T-cell (primary cell): ENCODE measurements around the gene NFIA. TPM values are rescaled to one million over a fixed set of nuclear protein-coding genes. Genes with fewer than 3 reads are reported as not detected.

Experiments
- ATAC-seq, 4 experiments: fragments of 200-7000 bp in 3 of 4; fragments of 150-1000 bp in 1 of 4; cut with Tn5 transposase; replicated peaks in 1 of 4; 1 replicate in 3 of 4; 2 replicates in 1 of 4; pipeline ENCODE4 v1.10.0; 2021; ENCODE audit warnings: moderate library complexity in 3 of 4, mild to moderate bottlenecking in 2 of 4, moderate number of reproducible peaks in 1 of 4
- CTCF ChIA-PET, 2 donors: fragments of 300-600 bp; sonication (Branson Sonifier 250); formaldehyde crosslinking; loops; one replicate each; lab custom pipeline; 2022; ENCODE audit warnings: antibody characterized with exemption in 2 of 2; lab: Charles Lee
- POLR2A ChIA-PET, 2 donors: fragments of 300-600 bp; sonication (Branson Sonifier 250); formaldehyde crosslinking; loops; one replicate each; lab custom pipeline; 2022; ENCODE audit warnings: antibody characterized with exemption in 2 of 2; lab: Charles Lee
- DNase-seq, 35 experiments: peaks; one replicate each; pipeline versions ENCODE4 v3.0.0 to v3.0.0-alpha.2; 2013 to 2023
- H3K27ac ChIP-seq: one replicate; pipeline ENCODE4 v1.5.1; 2013; ENCODE audit warnings: low read length
- H3K27me3 ChIP-seq, 2 experiments: replicated peaks in 1 of 2; 1 replicate in 1 of 2; 2 replicates in 1 of 2; pipeline versions ENCODE4 v1.6.1 to v1.7.0; 2013; ENCODE audit warnings: low read length in 1 of 2, mixed read lengths in 1 of 2; ENCODE audit not compliant: control insufficient read depth in 2 of 2, insufficient read depth in 2 of 2; ENCODE audit errors: extremely low read depth in 1 of 2
- H3K36me3 ChIP-seq, 2 donors: 1 replicate in 1 of 2; 2 replicates in 1 of 2; pipeline versions ENCODE4 v1.6.1 to v1.7.0; 2013; ENCODE audit warnings: low read length in 1 of 2; ENCODE audit not compliant: control insufficient read depth in 2 of 2, insufficient read depth in 1 of 2; ENCODE audit errors: extremely low read depth in 1 of 2
- H3K4me1 ChIP-seq, 2 experiments: 1 replicate in 1 of 2; 2 replicates in 1 of 2; pipeline versions ENCODE4 v1.6.1 to v1.7.0; 2013; ENCODE audit warnings: low read length in 2 of 2, mixed read lengths in 1 of 2; ENCODE audit not compliant: insufficient read depth in 2 of 2, control insufficient read depth in 1 of 2; ENCODE audit errors: extremely low read depth in 1 of 2
- H3K4me3 ChIP-seq, 2 donors: 1 replicate in 1 of 2; 2 replicates in 1 of 2; pipeline versions ENCODE4 v1.5.1 to v1.7.0; 2013; ENCODE audit warnings: mild to moderate bottlenecking in 2 of 2, low read length in 1 of 2, moderate library complexity in 1 of 2; ENCODE audit not compliant: control insufficient read depth in 1 of 2; ENCODE audit errors: extremely low read depth in 1 of 2
- H3K9me3 ChIP-seq: 2 replicates; pipeline ENCODE4 v1.7.0; 2013
- H3K27ac Mint-ChIP-seq, 2 donors: one replicate each; pipeline ENCODE4 v1.8.0; 2020 to 2021; ENCODE audit warnings: mild to moderate bottlenecking in 2 of 2, mixed read lengths in 2 of 2
- H3K27me3 Mint-ChIP-seq, 2 donors: one replicate each; pipeline ENCODE4 v1.8.0; 2021 to 2022; ENCODE audit warnings: mixed read lengths in 2 of 2
- H3K36me3 Mint-ChIP-seq: one replicate; pipeline ENCODE4 v1.8.0; 2021; ENCODE audit warnings: mixed read lengths
- H3K4me1 Mint-ChIP-seq, 3 donors: one replicate each; pipeline ENCODE4 v1.8.0; 2020 to 2022; ENCODE audit warnings: mixed read lengths in 3 of 3, mild to moderate bottlenecking in 1 of 3
- H3K4me3 Mint-ChIP-seq, 3 donors: one replicate each; pipeline ENCODE4 v1.8.0; 2020 to 2022; ENCODE audit warnings: mild to moderate bottlenecking in 3 of 3, mixed read lengths in 3 of 3, moderate library complexity in 3 of 3
- H3K9me3 Mint-ChIP-seq, 3 donors: one replicate each; pipeline ENCODE4 v1.8.0; 2020 to 2022; ENCODE audit warnings: mixed read lengths in 3 of 3
- WGBS: methylation state at CpG from one replicate; pipeline ENCODE4 v1.1.5; 2013; ENCODE audit warnings: missing lambda C conversion rate; ENCODE audit not compliant: insufficient coverage; 5-methylcytosine and 5-hydroxymethylcytosine counted together
- total RNA-seq, 35 experiments: library from RNA in 6 of 35; stranded (reverse) in 6 of 35; fragments of 120-200 nt in 1 of 35; gene quantifications; one replicate each; pipeline versions ENCODE4 v1.2.1 to v1.2.4 and lab custom pipeline; 2013 to 2026

The NFIA gene
- total RNA-seq, 5 donors from 2014 or later (not counting 1 experiment from before 2014, with no cell fraction given), result 5.1 to 10.1 (median 7.1) TPM

- no peak for DNase-seq
- peaks cover 0 to 5% (median 0%) of the 10 kb centered on the region in 3 donors for H3K4me1 Mint-ChIP-seq
- CTCF ChIA-PET, result no interaction called here
- no peaks in the 10 kb centered on the region for H3K4me1 ChIP-seq
- WGBS, result no CpG with 5 or more reads among the region's 2 CpGs
- H3K27ac Mint-ChIP-seq, result no peak overlapping the region
- H3K9me3 Mint-ChIP-seq, result no peaks in the 10 kb centered on the region
- H3K36me3 ChIP-seq, result no peaks in the 10 kb centered on the region
- H3K9me3 ChIP-seq, result no peaks in the 10 kb centered on the region
- H3K27me3 Mint-ChIP-seq, result no peaks in the 10 kb centered on the region
- POLR2A ChIA-PET, result interaction anchor here in 1 of 2 donors (0.6 to 1.1 kb wide), 2 partner anchors 22 to 324 kb away, joined by 3 to 6 read pairs; no protein-coding TSS in a partner anchor
- no peak overlapping the region for H3K4me3 Mint-ChIP-seq
- no peak overlapping the region for H3K4me3 ChIP-seq
- no peak for ATAC-seq
- no peaks in the 10 kb centered on the region for H3K27me3 ChIP-seq
- H3K36me3 Mint-ChIP-seq, result peaks cover 4% of the 10 kb centered on the region
- no peak overlapping the region for H3K27ac ChIP-seq
Measured at GRCh38 chr1:61100578-61100977, 18.2 kb downstream of the NFIA start.

DNA sequence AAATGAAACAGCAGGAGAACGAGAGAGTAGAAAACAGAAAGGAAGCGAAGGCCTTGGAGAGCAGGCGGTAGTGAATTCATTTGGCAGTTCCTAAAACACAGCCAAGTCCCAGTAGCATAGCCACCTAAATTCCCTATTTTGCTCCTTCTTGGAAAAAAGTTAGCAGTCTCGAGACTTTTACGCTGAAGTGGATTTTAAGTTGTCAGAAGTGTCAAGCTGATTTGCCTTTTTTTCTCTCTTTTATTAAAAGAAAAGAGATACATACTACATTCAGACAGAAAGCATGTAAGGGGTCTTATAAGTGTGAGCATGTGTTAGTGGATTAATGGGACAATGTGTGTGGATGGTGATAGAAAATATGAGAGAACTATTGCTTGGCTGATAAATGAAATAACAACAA, 19.2 kb downstream of the NFIA start:
- Histone ChIP-seq H3K4me3 (no peak overlapping the region), H3K9me3 (no peaks in the 10 kb centered on the region), H3K27me3 (no peaks in the 10 kb centered on the region), H3K4me1 (no peaks in the 10 kb centered on the region), H3K36me3 (no peaks in the 10 kb centered on the region), H3K27ac (no peak overlapping the region)
- WGBS, result no CpG with 5 or more reads among the region's 5 CpGs
- Mint-ChIP-seq H3K36me3 (peaks cover 4% of the 10 kb centered on the region), H3K4me1 (peaks cover 0 to 5% (median 0%) of the 10 kb centered on the region in 3 donors), H3K9me3 (no peaks in the 10 kb centered on the region), H3K4me3 (no peak overlapping the region), H3K27ac (no peak overlapping the region), H3K27me3 (no peaks in the 10 kb centered on the region)
- ChIA-PET POLR2A (no interaction called here), CTCF (interaction anchor here in 1 of 2 donors (0.6 kb wide), 2 partner anchors 42 to 58 kb away, joined by 3 to 4 read pairs; no protein-coding TSS in a partner anchor)
- ATAC-seq, result no peak
- DNase-seq, result no peak

GRCh38 chr1:61102041-61102440, 19.7 kb downstream of the NFIA start:
- Mint-ChIP-seq H3K27me3 (no peaks in the 10 kb centered on the region), H3K9me3 (no peaks in the 10 kb centered on the region), H3K27ac (no peak overlapping the region), H3K36me3 (peaks cover 4% of the 10 kb centered on the region), H3K4me3 (no peak overlapping the region), H3K4me1 (peaks cover 0 to 5% (median 0%) of the 10 kb centered on the region in 3 donors)
- H3K4me1 ChIP-seq, result no peaks in the 10 kb centered on the region
- no peak overlapping the region for H3K4me3 ChIP-seq
- CTCF ChIA-PET, result no interaction called here
- no CpG with 5 or more reads among the region's 1 CpG for WGBS
- no peaks in the 10 kb centered on the region for H3K36me3 ChIP-seq
- POLR2A ChIA-PET, result no interaction called here
- DNase-seq, result no peak
- H3K27me3 ChIP-seq, result no peaks in the 10 kb centered on the region
- H3K9me3 ChIP-seq, result no peaks in the 10 kb centered on the region
- no peak overlapping the region for H3K27ac ChIP-seq
- no peak for ATAC-seq

DNA sequence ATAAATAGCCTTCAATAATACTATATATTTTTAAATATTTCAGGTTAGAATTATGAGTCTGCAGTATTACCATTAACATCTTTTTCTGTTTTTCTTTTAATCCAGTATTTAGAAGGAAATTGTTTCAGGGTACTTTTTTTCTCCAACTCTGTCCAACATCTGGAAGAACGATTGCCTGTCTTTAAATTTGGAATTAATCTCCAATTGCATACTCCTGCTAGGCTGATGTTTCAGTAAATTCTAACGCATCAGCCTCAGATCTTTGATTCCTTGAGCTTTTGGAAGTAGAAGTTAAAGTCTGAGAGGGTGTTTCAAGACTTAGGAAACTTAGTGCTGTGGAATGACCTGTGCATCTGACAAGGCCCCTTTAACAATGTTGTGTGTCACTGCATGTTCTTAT, 20.3 kb downstream of the NFIA start:
- H3K4me1 Mint-ChIP-seq, result peaks cover 0 to 5% (median 0%) of the 10 kb centered on the region in 3 donors
- no peaks in the 10 kb centered on the region for H3K9me3 Mint-ChIP-seq
- Histone ChIP-seq H3K36me3 (no peaks in the 10 kb centered on the region), H3K4me1 (no peaks in the 10 kb centered on the region), H3K4me3 (no peak overlapping the region), H3K9me3 (no peaks in the 10 kb centered on the region), H3K27me3 (no peaks in the 10 kb centered on the region), H3K27ac (no peak overlapping the region)
- no peak overlapping the region for H3K27ac Mint-ChIP-seq
- H3K27me3 Mint-ChIP-seq, result no peaks in the 10 kb centered on the region
- H3K4me3 Mint-ChIP-seq, result no peak overlapping the region
- 83% methylated on average over 1 of the region's 2 CpGs for WGBS
- ChIA-PET CTCF (interaction anchor here in 1 of 2 donors (1.2 kb wide), 1 partner anchor 53 kb away, joined by 3 read pairs; no protein-coding TSS in a partner anchor), POLR2A (no interaction called here)
- ATAC-seq, result no peak
- no peak for DNase-seq
- H3K36me3 Mint-ChIP-seq, result peaks cover 4% of the 10 kb centered on the region

DNA sequence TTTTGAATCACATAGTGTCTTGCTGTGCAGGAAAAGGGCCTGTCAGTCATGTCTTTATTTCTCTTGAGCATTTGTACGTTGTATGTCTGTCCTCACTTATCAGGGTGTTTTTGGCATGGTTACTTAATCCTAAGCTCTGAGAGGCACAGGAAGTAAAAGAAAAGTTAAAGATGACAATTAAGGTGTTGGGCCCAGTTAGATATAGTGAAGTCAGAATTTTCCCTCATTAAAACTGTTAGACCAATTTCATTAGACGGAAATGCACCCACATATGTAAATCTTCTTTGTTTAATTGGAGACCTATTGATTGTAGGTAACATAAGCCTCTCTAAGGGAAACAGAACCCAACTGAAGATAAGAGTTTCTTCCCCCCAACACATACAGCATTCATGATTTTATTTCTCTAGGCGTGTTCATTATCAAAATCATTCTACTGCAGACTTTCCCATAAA, 21.9 kb downstream of the NFIA start:
- no peak overlapping the region for H3K27ac Mint-ChIP-seq
- H3K4me1 Mint-ChIP-seq, result peaks cover 0 to under 1% (median 0%) of the 10 kb centered on the region in 3 donors
- no peaks in the 10 kb centered on the region for H3K36me3 ChIP-seq
- no peak overlapping the region for H3K4me3 Mint-ChIP-seq
- DNase-seq, result no peak
- peaks cover 4% of the 10 kb centered on the region for H3K36me3 Mint-ChIP-seq
- ChIA-PET POLR2A (no interaction called here), CTCF (interaction anchor here in 1 of 2 donors (1.4 kb wide), 1 partner anchor 53 kb away, joined by 3 read pairs; no protein-coding TSS in a partner anchor)
- no peak overlapping the region for H3K27ac ChIP-seq
- no peaks in the 10 kb centered on the region for H3K9me3 Mint-ChIP-seq
- no peaks in the 10 kb centered on the region for H3K4me1 ChIP-seq
- H3K27me3 Mint-ChIP-seq, result no peaks in the 10 kb centered on the region
- no peaks in the 10 kb centered on the region for H3K9me3 ChIP-seq
- WGBS, result 100% methylated on average over 1 of the region's 3 CpGs
- no peaks in the 10 kb centered on the region for H3K27me3 ChIP-seq
- no peak for ATAC-seq
- H3K4me3 ChIP-seq, result no peak overlapping the region

DNA sequence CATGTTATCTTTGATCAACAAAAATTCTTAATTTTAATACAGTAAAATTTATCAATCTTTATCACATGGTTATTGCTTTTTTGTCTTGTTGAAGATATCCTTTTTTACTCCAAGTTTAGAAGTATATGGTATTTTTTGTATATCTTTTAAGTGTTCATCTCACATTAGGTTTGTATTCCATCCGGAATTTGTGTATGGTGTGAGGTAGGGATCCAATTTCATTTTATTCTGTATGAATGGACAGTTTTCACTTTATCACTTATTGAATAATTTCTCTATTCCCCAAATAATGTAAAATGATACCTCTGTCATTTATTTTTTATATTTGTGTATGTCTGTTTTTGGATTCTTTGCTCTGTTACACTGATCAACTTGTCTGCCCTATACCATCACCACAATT, 25.3 kb downstream of the NFIA start:
- no peaks in the 10 kb centered on the region for H3K27me3 ChIP-seq
- H3K4me1 ChIP-seq, result no peaks in the 10 kb centered on the region
- H3K27ac ChIP-seq, result no peak overlapping the region
- ChIA-PET CTCF (no interaction called here), POLR2A (interaction anchor here in 1 of 2 donors (0.6 kb wide), 1 partner anchor 473 kb away, joined by 5 read pairs; no protein-coding TSS in a partner anchor)
- DNase-seq (no peak), ATAC-seq (no peak)
- Mint-ChIP-seq H3K27me3 (no peaks in the 10 kb centered on the region), H3K36me3 (no peaks in the 10 kb centered on the region), H3K4me1 (peaks cover 0 to 4% (median 4%) of the 10 kb centered on the region in 3 donors), H3K4me3 (no peak overlapping the region), H3K9me3 (no peaks in the 10 kb centered on the region), H3K27ac (no peak overlapping the region)
- no peaks in the 10 kb centered on the region for H3K9me3 ChIP-seq
- no peak overlapping the region for H3K4me3 ChIP-seq
- no CpG with 5 or more reads among the region's 1 CpG for WGBS
- no peaks in the 10 kb centered on the region for H3K36me3 ChIP-seq
